Ishikawa (cell line): ENCODE data around the gene OLFML2A.

Experiments
- CEBPB ChIP-seq: IDR thresholded peaks from 2 replicates; pipeline ENCODE4 v1.6.1; 2012
- RAD21 ChIP-seq: IDR thresholded peaks from 2 replicates; pipeline ENCODE4 v1.6.1; 2012; ENCODE audit warnings: low read depth
- TF ChIP-seq, protein P1 (sequence below): IDR thresholded peaks from 2 replicates; pipeline ENCODE4 v1.6.1; 2012; ENCODE audit warnings: low read depth, mild to moderate bottlenecking

DNA sequence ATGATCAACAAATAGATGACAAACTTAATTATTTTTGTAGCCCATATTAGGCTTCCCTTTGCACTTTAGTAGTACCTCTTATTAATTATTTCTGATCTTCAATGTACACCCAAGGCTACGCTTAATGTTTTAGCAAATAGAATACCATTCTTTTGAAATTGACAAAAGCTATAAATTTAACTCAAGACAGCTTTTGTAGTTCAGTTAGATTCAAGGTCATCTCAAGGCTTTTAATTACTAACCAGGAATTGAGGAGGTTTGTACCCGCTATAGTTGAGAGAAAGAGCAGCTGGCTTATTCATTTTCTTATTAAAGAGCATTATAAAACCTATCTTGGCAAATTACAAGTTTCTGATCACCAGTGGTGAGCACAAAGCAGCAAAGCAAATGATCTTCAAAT is 20.9 kb upstream of the OLFML2A start:
- TF ChIP-seq, protein P1, sequence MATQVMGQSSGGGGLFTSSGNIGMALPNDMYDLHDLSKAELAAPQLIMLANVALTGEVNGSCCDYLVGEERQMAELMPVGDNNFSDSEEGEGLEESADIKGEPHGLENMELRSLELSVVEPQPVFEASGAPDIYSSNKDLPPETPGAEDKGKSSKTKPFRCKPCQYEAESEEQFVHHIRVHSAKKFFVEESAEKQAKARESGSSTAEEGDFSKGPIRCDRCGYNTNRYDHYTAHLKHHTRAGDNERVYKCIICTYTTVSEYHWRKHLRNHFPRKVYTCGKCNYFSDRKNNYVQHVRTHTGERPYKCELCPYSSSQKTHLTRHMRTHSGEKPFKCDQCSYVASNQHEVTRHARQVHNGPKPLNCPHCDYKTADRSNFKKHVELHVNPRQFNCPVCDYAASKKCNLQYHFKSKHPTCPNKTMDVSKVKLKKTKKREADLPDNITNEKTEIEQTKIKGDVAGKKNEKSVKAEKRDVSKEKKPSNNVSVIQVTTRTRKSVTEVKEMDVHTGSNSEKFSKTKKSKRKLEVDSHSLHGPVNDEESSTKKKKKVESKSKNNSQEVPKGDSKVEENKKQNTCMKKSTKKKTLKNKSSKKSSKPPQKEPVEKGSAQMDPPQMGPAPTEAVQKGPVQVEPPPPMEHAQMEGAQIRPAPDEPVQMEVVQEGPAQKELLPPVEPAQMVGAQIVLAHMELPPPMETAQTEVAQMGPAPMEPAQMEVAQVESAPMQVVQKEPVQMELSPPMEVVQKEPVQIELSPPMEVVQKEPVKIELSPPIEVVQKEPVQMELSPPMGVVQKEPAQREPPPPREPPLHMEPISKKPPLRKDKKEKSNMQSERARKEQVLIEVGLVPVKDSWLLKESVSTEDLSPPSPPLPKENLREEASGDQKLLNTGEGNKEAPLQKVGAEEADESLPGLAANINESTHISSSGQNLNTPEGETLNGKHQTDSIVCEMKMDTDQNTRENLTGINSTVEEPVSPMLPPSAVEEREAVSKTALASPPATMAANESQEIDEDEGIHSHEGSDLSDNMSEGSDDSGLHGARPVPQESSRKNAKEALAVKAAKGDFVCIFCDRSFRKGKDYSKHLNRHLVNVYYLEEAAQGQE, result no peak
- TF ChIP-seq CEBPB (no peak), RAD21 (no peak)
